GM19238 (cell line): Measurements from ENCODE around the gene POR.
"Not testable (repeated sequence)": the region's sequence is repeated elsewhere in the genome, so short reads cannot be mapped to it uniquely, and the experiment has no call there.

Source experiments
- DNase-seq: peaks from one replicate; pipeline ENCODE4 v3.0.0; 2011; ENCODE audit warnings: low spot score; ENCODE audit not compliant: insufficient read length

Gene POR

GRCh38 chr7:75884476-75884875 lies 30.5 kb upstream of the POR start:
- no peak for DNase-seq

- DNase-seq = no peak
Measured at GRCh38 chr7:75885036-75885435, 29.9 kb upstream of the POR start.

- no peak for DNase-seq
Measured at GRCh38 chr7:75887669-75888369, 27.1 kb upstream of the POR start.

- DNase-seq = no peak
Measured at GRCh38 chr7:75888464-75889222, 26.3 kb upstream of the POR start.

DNA sequence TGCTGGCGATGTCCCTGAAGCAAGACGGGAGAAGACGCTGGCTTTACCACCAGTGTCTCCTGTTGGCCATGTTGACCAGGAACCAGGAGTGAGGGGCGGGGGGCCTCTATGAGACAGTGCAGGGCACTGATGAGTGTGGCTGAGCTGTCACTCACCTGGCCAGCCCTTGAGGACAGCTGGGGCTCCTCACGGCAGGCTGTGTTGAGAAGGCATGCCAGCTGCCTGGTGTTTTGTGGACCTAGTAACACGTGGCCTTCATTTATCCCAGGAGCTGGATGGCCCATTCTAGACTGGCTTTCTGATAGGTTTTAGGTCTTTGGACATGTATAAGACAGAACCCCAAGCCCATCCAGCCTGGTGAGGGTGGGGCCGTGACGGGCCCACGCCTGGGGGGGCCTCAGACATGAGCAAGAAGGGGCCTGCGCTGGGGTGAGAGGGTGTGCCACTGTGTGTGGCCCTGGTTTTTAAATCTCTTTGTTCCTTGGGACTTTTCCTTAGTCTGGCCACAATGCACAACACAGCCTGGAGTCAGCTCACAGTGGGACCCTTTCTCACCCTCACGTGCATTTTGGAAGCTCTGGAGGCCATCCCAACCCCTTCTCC lies 25.6 kb upstream of the POR start:
- DNase-seq = no peak

GRCh38 chr7:75889826-75890225 lies 25.1 kb upstream of the POR start:
- DNase-seq = no peak

DNA sequence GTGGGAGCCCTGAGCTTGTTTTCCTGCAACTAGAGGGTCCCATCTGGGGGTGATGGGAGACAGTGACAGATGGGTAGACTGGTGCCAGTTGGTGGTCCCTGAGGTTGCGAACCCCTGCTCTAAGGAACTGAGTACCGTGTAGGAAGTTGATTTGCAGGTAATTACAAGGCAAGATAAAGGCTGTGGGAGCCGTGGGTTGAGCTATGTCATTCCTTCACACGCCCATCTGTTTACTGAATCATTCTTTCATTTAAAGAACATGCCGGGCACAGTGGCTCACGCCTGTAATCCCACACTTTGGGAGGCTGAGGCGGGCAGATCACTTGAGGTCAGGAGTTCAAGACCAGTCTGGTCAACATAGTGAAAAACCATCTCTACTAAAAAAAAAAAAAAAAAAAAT lies 23.7 kb upstream of the POR start:
- DNase-seq = not testable (repeated sequence)

GRCh38 chr7:75891815-75892411 lies 23.0 kb upstream of the POR start:
- no peak for DNase-seq

DNA sequence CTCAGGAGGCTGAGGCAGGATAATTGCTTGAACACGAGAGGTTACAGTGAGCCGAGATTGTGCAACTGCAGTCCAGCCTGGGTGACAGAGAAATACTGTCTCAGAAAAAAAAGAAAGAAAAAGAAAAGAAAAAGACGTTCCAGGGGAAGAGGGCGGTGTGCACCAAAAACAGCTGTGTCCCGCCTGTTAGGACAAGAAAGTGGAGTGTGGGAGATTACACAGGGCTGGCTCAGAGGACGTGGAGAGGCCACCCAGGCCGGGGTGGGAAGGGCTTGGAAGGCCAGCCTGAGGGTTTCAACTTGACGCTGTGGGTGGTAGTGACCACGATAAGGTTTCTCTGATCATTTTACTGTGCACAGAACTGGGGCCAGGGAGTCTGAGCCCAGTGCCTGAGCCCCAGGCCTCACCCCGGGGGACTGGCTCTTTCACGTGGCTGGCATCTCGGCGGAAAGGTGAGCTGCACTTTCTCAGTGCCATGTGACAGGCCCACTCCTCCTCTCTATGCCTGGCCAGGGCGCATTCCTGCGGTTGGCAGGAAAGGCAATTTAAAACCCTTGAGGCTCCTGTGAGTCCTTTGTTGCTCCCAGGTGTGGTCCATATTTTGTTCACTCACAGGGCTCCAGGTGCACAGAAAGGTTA lies 22.2 kb upstream of the POR start:
- no peak for DNase-seq

GRCh38 chr7:75896803-75897327 lies 18.1 kb upstream of the POR start:
- DNase-seq = no peak

- DNase-seq = no peak
Measured at GRCh38 chr7:75900617-75901315, 14.2 kb upstream of the POR start.

DNA sequence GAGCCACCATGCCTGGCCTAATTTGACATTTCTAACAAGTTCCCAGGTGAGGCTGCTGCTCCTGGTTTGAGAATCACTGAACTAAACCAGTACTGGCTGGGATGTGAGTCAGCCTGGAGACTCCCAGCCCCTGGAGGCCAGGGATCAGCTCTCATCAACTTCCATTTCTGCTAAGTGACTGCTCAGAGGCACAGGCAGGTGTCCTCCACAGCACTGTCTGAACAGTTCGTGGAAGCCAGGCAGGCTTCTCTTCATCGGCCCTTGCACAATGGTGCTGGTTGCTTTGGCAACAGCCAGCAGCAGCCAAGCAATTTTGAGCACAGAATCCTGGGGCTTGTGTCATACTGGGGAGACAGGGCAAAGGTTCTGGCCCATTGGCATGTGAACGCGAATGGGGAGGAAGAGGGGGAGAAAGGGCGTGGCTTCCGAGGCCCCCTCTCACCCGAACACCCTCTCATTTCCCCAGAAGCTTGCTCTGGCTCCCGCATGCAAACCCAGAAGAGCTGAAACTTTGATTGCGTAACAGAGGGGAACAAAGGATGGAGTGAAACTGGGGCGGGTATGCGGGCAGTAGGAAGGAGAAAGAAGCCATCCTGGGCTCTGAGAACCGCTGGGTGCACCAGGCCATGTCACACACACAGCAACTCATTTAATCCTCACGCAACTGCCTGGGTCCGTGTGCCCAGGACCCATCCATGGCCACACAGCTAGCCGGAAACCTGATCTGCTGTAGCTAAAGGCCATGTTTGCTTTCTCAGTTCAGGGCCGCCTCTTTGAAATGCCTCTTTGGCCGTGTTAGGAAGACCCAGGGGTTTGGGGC lies 9.0 kb upstream of the POR start:
- DNase-seq = no peak

DNA sequence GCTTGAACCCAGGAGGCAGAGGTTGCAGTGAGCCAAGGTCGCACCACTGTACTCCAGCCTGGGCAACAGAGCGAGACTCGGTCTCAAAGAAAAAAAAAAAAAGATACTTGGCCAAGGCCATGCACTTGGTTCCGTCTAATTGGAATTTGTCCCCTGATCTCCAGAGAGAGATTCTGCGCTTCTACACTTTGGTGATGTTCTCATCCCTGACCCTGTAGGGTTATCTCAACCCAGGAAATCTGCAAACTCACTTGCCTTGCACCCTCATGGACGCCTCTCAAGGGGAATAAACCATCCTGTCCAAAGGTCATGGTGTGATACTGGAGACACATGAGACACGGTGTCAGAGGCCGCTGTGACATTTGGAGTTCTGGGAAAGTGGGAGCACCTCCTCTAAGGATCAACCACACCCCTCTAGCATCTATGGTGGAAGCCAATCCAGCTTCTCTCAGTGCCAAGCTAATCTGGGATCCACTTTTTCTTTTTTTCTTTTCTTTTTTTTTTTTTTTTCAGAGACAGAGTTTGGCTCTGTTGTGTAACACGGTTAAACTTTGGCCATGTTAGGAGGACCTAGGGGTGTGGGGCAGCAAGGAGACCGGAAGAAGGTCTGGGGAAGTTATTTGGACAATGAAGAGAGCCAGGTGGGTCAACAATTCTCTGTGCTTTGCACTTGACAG lies 7.8 kb upstream of the POR start:
- no peak for DNase-seq

GRCh38 chr7:75907668-75908039 lies 7.3 kb upstream of the POR start:
- DNase-seq = not testable (repeated sequence)

GRCh38 chr7:75909521-75910132 lies 5.3 kb upstream of the POR start:
- no peak for DNase-seq

DNA sequence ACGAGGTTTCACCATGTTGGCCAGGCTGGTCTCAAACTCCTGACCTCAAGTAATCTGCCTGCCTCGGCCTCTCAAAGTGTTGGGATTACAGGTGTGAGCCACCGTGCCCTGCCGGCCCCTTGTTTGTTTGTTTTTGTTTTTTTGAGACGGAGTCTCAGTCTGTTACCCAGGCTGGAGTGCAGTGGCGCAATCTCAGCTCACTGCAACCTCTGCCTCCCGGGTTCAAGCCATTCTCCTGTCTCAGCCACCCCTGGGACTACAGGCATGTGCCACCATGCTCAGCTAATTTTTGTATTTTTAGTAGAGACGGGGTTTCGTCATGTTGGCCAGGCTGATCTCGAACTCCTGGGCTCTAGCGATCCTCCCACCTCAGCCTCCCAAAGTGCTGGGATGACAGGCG lies 3.8 kb upstream of the POR start:
- not testable (repeated sequence) for DNase-seq

- no peak for DNase-seq
Measured at GRCh38 chr7:75913437-75913836, 1.5 kb upstream of the POR start.

DNA sequence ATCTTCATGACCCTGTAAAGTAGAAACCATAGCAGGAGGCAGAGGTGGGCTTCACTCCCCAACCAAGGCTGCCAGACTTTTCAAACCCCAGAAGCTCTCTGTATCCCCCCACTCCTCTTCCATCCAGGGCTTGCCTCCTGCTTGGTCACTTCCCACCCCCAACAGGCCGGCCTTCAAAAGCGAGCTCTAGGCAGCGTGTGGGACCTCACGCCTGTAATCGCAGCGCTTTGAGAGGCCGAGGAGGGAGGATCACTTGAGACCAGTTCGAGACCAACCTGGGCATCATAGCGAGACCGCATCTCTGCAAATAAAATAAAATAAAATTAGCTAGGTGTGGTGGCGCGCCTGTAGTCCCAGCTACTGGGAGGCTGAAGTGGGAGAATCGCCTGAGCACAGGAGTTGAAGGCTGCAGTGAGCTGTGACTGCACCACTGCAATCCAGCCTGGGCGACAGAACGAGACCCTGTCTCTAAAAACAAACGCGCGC lies 743 bp upstream of the POR start:
- no peak for DNase-seq
